GM12878 (cell line): ENCODE data around the gene CARM1. TPM values are rescaled to one million over a fixed set of nuclear protein-coding genes. Genes with fewer than 3 reads are reported as not detected.

ENCODE experiments used
- ATAC-seq: fragments of 200-7000 bp; cut with Tn5 transposase; 3 replicates; pipeline ENCODE4 v1.9.1; 2020; ENCODE audit warnings: mild to moderate bottlenecking, moderate library complexity
- BruUV-seq: library from RNA; stranded (reverse); fragments of 400-500 nt; replicated peaks from 2 replicates; lab custom pipeline; 2021; lab: Mats Ljungman, UMichigan
- CTCF ChIA-PET: fragments of 300-600 bp; sonication (Branson Sonifier 250); formaldehyde crosslinking; extraction: SDS; loops from one replicate; lab custom pipeline; 2021; ENCODE audit warnings: inconsistent platforms; lab: Yijun Ruan, JAX
- POLR2A ChIA-PET: fragments of 350-600 bp; formaldehyde crosslinking; extraction: SDS; loops from one replicate; lab custom pipeline; 2021; ENCODE audit warnings: inconsistent platforms; lab: Charles Lee
- RAD21 ChIA-PET: fragments of 300-600 bp; sonication (Branson Sonifier 250); formaldehyde crosslinking; loops from one replicate; lab custom pipeline; 2023; ENCODE audit warnings: antibody characterized with exemption; ENCODE audit not compliant: unreplicated experiment; lab: Charles Lee
- SMC1A ChIA-PET: fragments of 300-600 bp; sonication (Branson Sonifier 250); formaldehyde crosslinking; loops from one replicate; lab custom pipeline; 2023; ENCODE audit not compliant: unreplicated experiment, uncharacterized antibody; lab: Charles Lee
- DNase-seq: peaks from one replicate; pipeline ENCODE4 v3.0.0-alpha.2; 2011; ENCODE audit warnings: low read depth, low spot score
- FAIRE-seq: peaks from 3 replicates; lab custom pipeline; 2011; peaks lifted over from hg19 to GRCh38; lab: Jason Lieb, UNC
- H2AFZ ChIP-seq: 2 replicates; pipeline ENCODE4 v1.6.0; 2011; ENCODE audit warnings: low read depth, low read length, control low read depth; ENCODE audit not compliant: control insufficient read depth
- H3K27ac ChIP-seq: 2 replicates; pipeline ENCODE4 v1.5.1; 2011; ENCODE audit warnings: control low read depth; ENCODE audit not compliant: control insufficient read depth, insufficient read depth
- H3K27me3 ChIP-seq, 2 experiments: replicated peaks in 1 of 2; 2 replicates each; pipeline versions ENCODE4 v1.6.0 to v1.6.1; 2011; ENCODE audit warnings: low read length in 1 of 2; ENCODE audit not compliant: control insufficient read depth in 2 of 2, insufficient read depth in 2 of 2
- H3K36me3 ChIP-seq, 2 experiments: 2 replicates each; pipeline ENCODE4 v1.5.1; 2011; ENCODE audit warnings: low read length in 1 of 2; ENCODE audit not compliant: control insufficient read depth in 2 of 2, insufficient read depth in 2 of 2
- H3K4me1 ChIP-seq: 2 replicates; pipeline ENCODE4 v1.6.1; 2011; ENCODE audit warnings: mild to moderate bottlenecking, low read length, moderate library complexity, mixed read lengths; ENCODE audit not compliant: control insufficient read depth, insufficient read depth
- H3K4me2 ChIP-seq: 2 replicates; pipeline ENCODE4 v1.6.0; 2011; ENCODE audit warnings: control low read depth; ENCODE audit not compliant: control insufficient read depth, insufficient read depth
- H3K4me3 ChIP-seq: fragments of 200-600 bp; sonication (generic); 2 replicates; pipeline ENCODE4 v1.5.1; 2016
- H3K79me2 ChIP-seq: 2 replicates; pipeline ENCODE4 v1.6.0; 2011; ENCODE audit warnings: low read length; ENCODE audit not compliant: control insufficient read depth, insufficient read depth
- H3K9ac ChIP-seq: 2 replicates; pipeline ENCODE4 v1.8.0; 2011; ENCODE audit warnings: low read length, control low read depth, mixed read lengths; ENCODE audit not compliant: control insufficient read depth, insufficient read depth
- H3K9me3 ChIP-seq: replicated peaks from 3 replicates; pipeline ENCODE4 v1.5.1; 2011; ENCODE audit warnings: mild to moderate bottlenecking, low read length; ENCODE audit not compliant: control insufficient read depth, insufficient read depth
- H4K20me1 ChIP-seq: 2 replicates; pipeline ENCODE4 v1.6.0; 2011; ENCODE audit not compliant: control insufficient read depth, insufficient read depth
- CBFB ChIP-seq: IDR thresholded peaks from 2 replicates; pipeline ENCODE4 v1.6.1; 2016; ENCODE audit warnings: antibody characterized with exemption, low read depth
- CHD4 ChIP-seq: fragments of 200-600 bp; sonication (generic); IDR thresholded peaks from 2 replicates; pipeline ENCODE4 v1.6.1; 2016; ENCODE audit warnings: mild to moderate bottlenecking
- EZH2 ChIP-seq: IDR thresholded peaks from 2 replicates; pipeline ENCODE4 v1.6.1; 2012; ENCODE audit warnings: low read depth, mild to moderate bottlenecking, control low read depth, inconsistent platforms, low read length, borderline replicate concordance; ENCODE audit not compliant: control insufficient read depth
- FOS ChIP-seq: IDR thresholded peaks from 3 replicates; pipeline ENCODE4 v1.6.1; 2011; ENCODE audit warnings: borderline replicate concordance; ENCODE audit not compliant: insufficient read length; ENCODE audit errors: extremely low read depth
- JUND ChIP-seq: IDR thresholded peaks from 2 replicates; pipeline ENCODE4 v1.6.1; 2012; ENCODE audit warnings: low read depth, mild to moderate bottlenecking, low read length, improper control_type of control experiment, moderate library complexity
- MTA2 ChIP-seq: fragments of 450-650 bp; IDR thresholded peaks from 2 replicates; pipeline ENCODE4 v1.6.1; 2016; ENCODE audit warnings: low read depth, mild to moderate bottlenecking, moderate library complexity
- MTA3 ChIP-seq: IDR thresholded peaks from 2 replicates; pipeline ENCODE4 v1.6.1; 2012; ENCODE audit warnings: low read length, inconsistent platforms, borderline replicate concordance
- NR2C1 ChIP-seq: fragments of 450-650 bp; IDR thresholded peaks from 2 replicates; pipeline ENCODE4 v1.6.1; 2017; ENCODE audit warnings: antibody characterized with exemption, mild to moderate bottlenecking, moderate library complexity
- PRDM15 ChIP-seq: fragments of 450-650 bp; formaldehyde crosslinking; IDR thresholded peaks from 2 replicates; pipeline ENCODE4 v1.4.0; 2020; ENCODE audit warnings: mild to moderate bottlenecking, moderate library complexity
- SIN3A ChIP-seq: IDR thresholded peaks from 2 replicates; pipeline ENCODE4 v1.6.1; 2012; ENCODE audit warnings: low read depth, low read length, improper control_type of control experiment
- SMC3 ChIP-seq: IDR thresholded peaks from 2 replicates; pipeline ENCODE4 v1.6.1; 2011; ENCODE audit warnings: low read length, improper control_type of control experiment, borderline replicate concordance
- SP1 ChIP-seq: IDR thresholded peaks from one replicate; pipeline ENCODE4 v1.6.1; 2011; ENCODE audit warnings: low read depth, low read length
- SREBF2 ChIP-seq: IDR thresholded peaks from 2 replicates; pipeline ENCODE4 v1.6.1; 2012; ENCODE audit warnings: mild to moderate bottlenecking, low read length
- SRF ChIP-seq, 2 experiments: IDR thresholded peaks; 2 replicates each; pipeline ENCODE4 v1.6.1; 2011; ENCODE audit warnings: low read depth in 2 of 2, low read length in 2 of 2, mild to moderate bottlenecking in 1 of 2, moderate library complexity in 1 of 2
- TCF7 ChIP-seq: IDR thresholded peaks from 2 replicates; pipeline ENCODE4 v1.6.1; 2014; ENCODE audit warnings: antibody characterized with exemption, borderline replicate concordance
- YBX1 ChIP-seq: fragments of 450-650 bp; IDR thresholded peaks from 2 replicates; pipeline ENCODE4 v1.6.1; 2016; ENCODE audit warnings: antibody characterized with exemption
- ZNF217 ChIP-seq: fragments of 450-650 bp; IDR thresholded peaks from 2 replicates; pipeline ENCODE4 v1.6.1; 2017; ENCODE audit warnings: antibody characterized with exemption, mild to moderate bottlenecking
- ZNF622 ChIP-seq: fragments of 450-650 bp; IDR thresholded peaks from 2 replicates; pipeline ENCODE4 v1.6.1; 2017; ENCODE audit warnings: mild to moderate bottlenecking, inconsistent platforms
- WGBS: methylation state at CpG from one replicate; pipeline ENCODE4 v1.1.6; 2016; ENCODE audit warnings: low lambda C conversion rate; ENCODE audit not compliant: insufficient replicate concordance, insufficient coverage; ENCODE audit errors: missing lambda C conversion rate; 5-methylcytosine and 5-hydroxymethylcytosine counted together
- in situ Hi-C: fragments of 300-500 bp; cut with MboI; formaldehyde crosslinking; loops from 9 replicates; pipeline ENCODE4 v1.14.3; 2018; ENCODE audit warnings: mixed read lengths
- intact Hi-C: fragments of 100-400 bp; cut with micrococcal nuclease; formaldehyde crosslinking; loops from one replicate; pipeline ENCODE4 v1.14.2; 2022; ENCODE audit not compliant: unreplicated experiment
- polyA plus RNA-seq, 11 experiments: library from polyadenylated mRNA; depleted of rRNA in 4 of 11; unstranded in 6 of 11; stranded (reverse) in 5 of 11; fragments of >200 nt; fragmentation: Nextera tagmentation in 4 of 11; fragmentation: Illumina TruSeq in 1 of 11; extraction: Ambion mirVana in 4 of 11; extraction: Trizol in 1 of 11; gene quantifications; 1 replicate in 1 of 11; 2 replicates in 10 of 11; pipeline versions ENCODE4 v1.2.1 to v1.2.3, GENCODE V29; 2011 to 2016; ENCODE audit warnings: inconsistent platforms in 2 of 11, missing spikeins in 2 of 11, low read depth in 1 of 11
- total RNA-seq, 4 experiments: library from RNA; depleted of rRNA in 3 of 4; stranded (reverse); fragments of >200 nt in 3 of 4; fragmentation: Illumina TruSeq in 1 of 4; extraction: Trizol in 1 of 4; gene quantifications; 2 replicates each; pipeline versions ENCODE4 v1.2.1 to v1.2.3, GENCODE V29; 2013 to 2021
- TF ChIP-seq, protein P1 (sequence below): IDR thresholded peaks from 2 replicates; pipeline ENCODE4 v1.6.1; 2012; ENCODE audit warnings: improper control_type of control experiment, low read depth, low read length; ENCODE audit not compliant: insufficient replicate concordance

Gene CARM1
- total and polyA plus RNA-seq, 10 of the 15 experiments (the other 5 are each of a cell fraction or from before 2014, with no cell fraction given), result 0.45 to 116 (median 39.7) TPM

DNA sequence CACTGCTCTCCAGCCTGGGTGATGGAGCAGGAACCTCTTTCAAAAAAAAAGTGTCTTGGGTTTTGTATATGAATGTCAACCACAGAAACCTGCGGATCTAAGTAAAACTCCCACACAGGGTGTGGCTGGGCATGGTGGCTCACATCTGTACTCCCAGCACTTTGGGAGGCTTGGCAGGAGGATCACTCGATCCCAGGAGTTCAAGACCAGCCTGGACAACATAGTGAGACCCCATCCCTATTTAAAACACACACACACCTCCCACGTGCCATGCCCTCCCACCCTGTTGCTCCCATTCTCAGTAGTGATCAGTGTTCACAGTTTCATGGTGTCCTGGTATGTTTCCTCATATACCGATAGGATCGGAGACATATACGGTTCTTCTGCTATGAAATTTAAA lies 44.5 kb upstream of the CARM1 start:
- POLR2A ChIA-PET, result no interaction called here
- DNase-seq (no peak), ATAC-seq (no peak)
- H3K9ac ChIP-seq, result no peak overlapping the region
- TF ChIP-seq SIN3A, result no peak
- TF ChIP-seq SRF (IDR thresholded peaks at IDR 0.05; ENCODE audit: low read depth in 2 of 2, low read length in 2 of 2), result no peak
- no peak for TF ChIP-seq SREBF2
- no peak for TF ChIP-seq ZNF217
- TF ChIP-seq FOS, result no peak
- TF ChIP-seq PRDM15 (CRISPR knock-in tag), result no peak
- no peak for TF ChIP-seq MTA2
- no peak for TF ChIP-seq NR2C1
- no peak for TF ChIP-seq SP1
- TF ChIP-seq YBX1, result no peak
- no peak for TF ChIP-seq JUND
- no peak for TF ChIP-seq EZH2
- no peak for TF ChIP-seq CBFB
- no peak for TF ChIP-seq TCF7
- TF ChIP-seq MTA3, result no peak
- TF ChIP-seq, protein P1, sequence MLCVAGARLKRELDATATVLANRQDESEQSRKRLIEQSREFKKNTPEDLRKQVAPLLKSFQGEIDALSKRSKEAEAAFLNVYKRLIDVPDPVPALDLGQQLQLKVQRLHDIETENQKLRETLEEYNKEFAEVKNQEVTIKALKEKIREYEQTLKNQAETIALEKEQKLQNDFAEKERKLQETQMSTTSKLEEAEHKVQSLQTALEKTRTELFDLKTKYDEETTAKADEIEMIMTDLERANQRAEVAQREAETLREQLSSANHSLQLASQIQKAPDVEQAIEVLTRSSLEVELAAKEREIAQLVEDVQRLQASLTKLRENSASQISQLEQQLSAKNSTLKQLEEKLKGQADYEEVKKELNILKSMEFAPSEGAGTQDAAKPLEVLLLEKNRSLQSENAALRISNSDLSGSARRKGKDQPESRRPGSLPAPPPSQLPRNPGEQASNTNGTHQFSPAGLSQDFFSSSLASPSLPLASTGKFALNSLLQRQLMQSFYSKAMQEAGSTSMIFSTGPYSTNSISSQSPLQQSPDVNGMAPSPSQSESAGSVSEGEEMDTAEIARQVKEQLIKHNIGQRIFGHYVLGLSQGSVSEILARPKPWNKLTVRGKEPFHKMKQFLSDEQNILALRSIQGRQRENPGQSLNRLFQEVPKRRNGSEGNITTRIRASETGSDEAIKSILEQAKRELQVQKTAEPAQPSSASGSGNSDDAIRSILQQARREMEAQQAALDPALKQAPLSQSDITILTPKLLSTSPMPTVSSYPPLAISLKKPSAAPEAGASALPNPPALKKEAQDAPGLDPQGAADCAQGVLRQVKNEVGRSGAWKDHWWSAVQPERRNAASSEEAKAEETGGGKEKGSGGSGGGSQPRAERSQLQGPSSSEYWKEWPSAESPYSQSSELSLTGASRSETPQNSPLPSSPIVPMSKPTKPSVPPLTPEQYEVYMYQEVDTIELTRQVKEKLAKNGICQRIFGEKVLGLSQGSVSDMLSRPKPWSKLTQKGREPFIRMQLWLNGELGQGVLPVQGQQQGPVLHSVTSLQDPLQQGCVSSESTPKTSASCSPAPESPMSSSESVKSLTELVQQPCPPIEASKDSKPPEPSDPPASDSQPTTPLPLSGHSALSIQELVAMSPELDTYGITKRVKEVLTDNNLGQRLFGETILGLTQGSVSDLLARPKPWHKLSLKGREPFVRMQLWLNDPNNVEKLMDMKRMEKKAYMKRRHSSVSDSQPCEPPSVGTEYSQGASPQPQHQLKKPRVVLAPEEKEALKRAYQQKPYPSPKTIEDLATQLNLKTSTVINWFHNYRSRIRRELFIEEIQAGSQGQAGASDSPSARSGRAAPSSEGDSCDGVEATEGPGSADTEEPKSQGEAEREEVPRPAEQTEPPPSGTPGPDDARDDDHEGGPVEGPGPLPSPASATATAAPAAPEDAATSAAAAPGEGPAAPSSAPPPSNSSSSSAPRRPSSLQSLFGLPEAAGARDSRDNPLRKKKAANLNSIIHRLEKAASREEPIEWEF, result no peak
- TF ChIP-seq ZNF622, result no peak
- no peak for TF ChIP-seq CHD4
- no peak for TF ChIP-seq SMC3
- TF ChIP-seq, all 136 proteins: peak for 0
- Histone ChIP-seq H3K27me3 (no peaks in the 10 kb centered on the region), H3K36me3 (peaks cover 7 to 17% of the 10 kb centered on the region in 2 experiments; a peak in 3 of 4 replicates), H3K79me2 (no peaks in the 10 kb centered on the region), H3K4me2 (no peak overlapping the region), H3K27ac (no peak overlapping the region), H3K4me3 (no peak overlapping the region), H2AFZ (no peak overlapping the region), H3K9me3 (no peaks in the 10 kb centered on the region), H3K4me1 (no peaks in the 10 kb centered on the region), H4K20me1 (no peaks in the 10 kb centered on the region)
- SMC1A ChIA-PET, result interaction anchor here (1.0 to 1.3 kb wide), 3 partner anchors 9 to 109 kb away, joined by 3 to 4 read pairs (median 3); partner anchors contain the start of genes DNM2 and TMED1
- intact Hi-C loops, result no loop called here
- over 99% methylated on average over 6 of the region's 6 CpGs for WGBS
- in situ Hi-C loops, result no loop called here
- CTCF ChIA-PET, result interaction anchor here (3.2 kb wide), 1 partner anchor 110 kb away, joined by 9 read pairs; the partner anchor contains the start of gene DNM2
- no peak for FAIRE-seq
- RAD21 ChIA-PET, result no interaction called here
- no TSS peak for BruUV-seq
